K562 treated with DMSO at 1 percent for 4 hours (cell line): Measurements from ENCODE around the gene L3MBTL2. TPM values are rescaled to one million over a fixed set of nuclear protein-coding genes. Genes with fewer than 3 reads are reported as not detected.

Experiments used
- total RNA-seq: library from RNA; unstranded; fragments of 300-600 nt; gene quantifications from 2 replicates; pipeline ENCODE4 v1.2.3, GENCODE V29; 2022; ENCODE audit not compliant: insufficient read depth

L3MBTL2 gene
- total RNA-seq, result 8.4 and 12.0 TPM in 2 replicates

DNA sequence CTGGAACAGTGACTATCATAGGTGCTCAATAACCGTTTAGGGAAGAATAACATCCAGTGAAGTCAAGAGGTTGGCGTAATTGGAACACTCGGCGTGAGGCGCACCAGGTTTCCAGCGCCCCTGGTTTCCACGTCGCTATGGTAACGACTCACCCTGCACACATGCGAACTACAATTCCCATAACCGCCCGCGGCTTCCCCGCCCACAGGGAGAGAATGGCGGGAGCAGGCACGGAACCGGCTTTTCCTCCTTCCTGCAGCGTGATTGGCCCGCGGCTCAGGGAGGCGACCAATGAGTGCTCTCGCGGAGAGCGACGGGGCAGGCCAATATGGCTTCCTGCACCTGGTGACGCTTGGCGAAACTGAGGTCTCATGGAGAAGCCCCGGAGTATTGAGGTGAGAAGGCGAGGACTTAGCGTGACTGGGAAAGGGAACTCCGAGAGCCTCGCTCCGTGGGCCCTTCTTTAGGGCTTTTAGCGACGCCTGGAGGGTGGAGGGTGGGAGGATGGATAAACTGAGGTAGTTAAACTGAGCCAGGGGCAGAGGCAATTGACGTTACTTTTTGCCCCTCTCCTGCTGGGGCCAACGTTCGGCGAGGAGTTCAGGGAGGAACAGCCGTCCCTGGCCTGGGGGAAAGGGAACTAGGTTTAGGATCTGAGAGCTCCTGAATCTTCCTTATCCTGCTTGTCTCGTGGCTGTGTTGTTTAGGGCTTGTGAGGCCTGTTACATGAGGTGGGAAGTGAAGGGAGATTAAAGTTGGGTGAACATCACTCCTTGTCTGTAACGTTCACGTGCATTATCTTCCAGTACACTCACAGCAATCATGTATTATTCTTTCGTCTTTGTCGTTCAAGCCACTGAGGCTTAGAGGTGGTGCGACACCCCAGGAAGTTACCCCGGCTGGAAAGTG lies at the start of gene L3MBTL2:
Gene L3MBTL2 (plus strand): TSS at position 321 of the 909 bp plus-strand sequence. CDS start 51 bp downstream, at position 372.

GRCh38 chr22:41240377-41241132 lies 35.4 kb downstream of the L3MBTL2 start, which contains the start of gene CHADL:
TSS of gene CHADL (minus strand) at chr22:41240931. CDS start at chr22:41240881, 50 bp downstream.

Other genes starting within 250 kb of the L3MBTL2 start
- 20.9 and 22.3 TPM in 2 replicates for gene EP300, start 112.7 kb upstream of the L3MBTL2 start, total RNA-seq
- gene CHADL, start 35.6 kb downstream of the L3MBTL2 start, total RNA-seq, result not detected in 2 replicates
- 95.8 and 110 TPM in 2 replicates for gene RANGAP1, start 80.9 kb downstream of the L3MBTL2 start, total RNA-seq
- 32.3 and 35.7 TPM in 2 replicates for gene ZC3H7B, start 96.2 kb downstream of the L3MBTL2 start, total RNA-seq
- 0.61 and 1.2 TPM in 2 replicates for gene TEF, start 176.6 kb downstream of the L3MBTL2 start, total RNA-seq
- gene TOB2, start 241.5 kb downstream of the L3MBTL2 start, total RNA-seq, result 14.3 and 18.5 TPM in 2 replicates